ENCODE measurements around the gene GNMT.

GRCh38 chr6:42928986-42929820 lies 31.4 kb upstream of the GNMT start, which contains the start of gene CNPY3:
- peak; percentile 60 for TF ChIP-seq CTCF (IDR thresholded peaks at IDR 0.05; ENCODE audit: poor library complexity, severe bottlenecking)
- no peak for TF ChIP-seq EZH2 (IDR thresholded peaks at IDR 0.05; ENCODE audit: borderline replicate concordance, insufficient read depth, low read length, poor library complexity, severe bottlenecking)
- peak; percentile 86 for TF ChIP-seq POLR2AphosphoS5 (IDR thresholded peaks at IDR 0.05)
- peak; percentile 19 for TF ChIP-seq RAD21 (conservative IDR thresholded peaks at IDR 0.05)
- TF ChIP-seq, protein P1, sequence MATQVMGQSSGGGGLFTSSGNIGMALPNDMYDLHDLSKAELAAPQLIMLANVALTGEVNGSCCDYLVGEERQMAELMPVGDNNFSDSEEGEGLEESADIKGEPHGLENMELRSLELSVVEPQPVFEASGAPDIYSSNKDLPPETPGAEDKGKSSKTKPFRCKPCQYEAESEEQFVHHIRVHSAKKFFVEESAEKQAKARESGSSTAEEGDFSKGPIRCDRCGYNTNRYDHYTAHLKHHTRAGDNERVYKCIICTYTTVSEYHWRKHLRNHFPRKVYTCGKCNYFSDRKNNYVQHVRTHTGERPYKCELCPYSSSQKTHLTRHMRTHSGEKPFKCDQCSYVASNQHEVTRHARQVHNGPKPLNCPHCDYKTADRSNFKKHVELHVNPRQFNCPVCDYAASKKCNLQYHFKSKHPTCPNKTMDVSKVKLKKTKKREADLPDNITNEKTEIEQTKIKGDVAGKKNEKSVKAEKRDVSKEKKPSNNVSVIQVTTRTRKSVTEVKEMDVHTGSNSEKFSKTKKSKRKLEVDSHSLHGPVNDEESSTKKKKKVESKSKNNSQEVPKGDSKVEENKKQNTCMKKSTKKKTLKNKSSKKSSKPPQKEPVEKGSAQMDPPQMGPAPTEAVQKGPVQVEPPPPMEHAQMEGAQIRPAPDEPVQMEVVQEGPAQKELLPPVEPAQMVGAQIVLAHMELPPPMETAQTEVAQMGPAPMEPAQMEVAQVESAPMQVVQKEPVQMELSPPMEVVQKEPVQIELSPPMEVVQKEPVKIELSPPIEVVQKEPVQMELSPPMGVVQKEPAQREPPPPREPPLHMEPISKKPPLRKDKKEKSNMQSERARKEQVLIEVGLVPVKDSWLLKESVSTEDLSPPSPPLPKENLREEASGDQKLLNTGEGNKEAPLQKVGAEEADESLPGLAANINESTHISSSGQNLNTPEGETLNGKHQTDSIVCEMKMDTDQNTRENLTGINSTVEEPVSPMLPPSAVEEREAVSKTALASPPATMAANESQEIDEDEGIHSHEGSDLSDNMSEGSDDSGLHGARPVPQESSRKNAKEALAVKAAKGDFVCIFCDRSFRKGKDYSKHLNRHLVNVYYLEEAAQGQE (IDR thresholded peaks at IDR 0.05; ENCODE audit: borderline replicate concordance): peak; percentile 27
- peak; percentile 99 for TF ChIP-seq MXI1 (conservative IDR thresholded peaks at IDR 0.05; ENCODE audit: poor library complexity, severe bottlenecking)
- peak; percentile 17 for TF ChIP-seq EP300 (conservative IDR thresholded peaks at IDR 0.05; ENCODE audit: poor library complexity, severe bottlenecking)

Measured in neural cell (in vitro differentiated cells).